HepG2 (cell line): ENCODE measurements around the gene ST14. TPM values are rescaled to one million over a fixed set of nuclear protein-coding genes. Genes with fewer than 3 reads are reported as not detected.

ENCODE experiments used
- ATAC-seq: fragments of 200-7000 bp; cut with Tn5 transposase; 3 replicates; pipeline ENCODE4 v1.9.1; 2020; ENCODE audit warnings: mild to moderate bottlenecking, moderate library complexity
- BruUV-seq: library from RNA; stranded (reverse); fragments of 400-500 nt; replicated peaks from 2 replicates; lab custom pipeline; 2021; lab: Mats Ljungman, UMichigan
- CTCF ChIA-PET: fragments of 300-600 bp; formaldehyde crosslinking; extraction: SDS; loops from one replicate; lab custom pipeline; 2021; ENCODE audit warnings: low total read pairs, inconsistent platforms, low intra/inter-chr PET ratio; lab: Yijun Ruan, JAX
- POLR2A ChIA-PET: fragments of 350-600 bp; sonication (Branson Sonifier 250); formaldehyde crosslinking; loops from one replicate; lab custom pipeline; 2020; ENCODE audit warnings: antibody characterized with exemption, inconsistent platforms; lab: Yijun Ruan, JAX
- DNase-seq: peaks from one replicate; pipeline ENCODE4 v3.0.0-alpha.2; 2015; ENCODE audit warnings: low spot score
- FAIRE-seq: peaks from 3 replicates; lab custom pipeline; 2011; peaks lifted over from hg19 to GRCh38; lab: Jason Lieb, UNC
- H2AFZ ChIP-seq: one replicate; pipeline ENCODE4 v1.6.1; 2011; ENCODE audit warnings: low read length, inconsistent platforms
- H3K27ac ChIP-seq: fragments of 300-600 bp; 3 replicates; pipeline ENCODE4 v1.8.0; 2011; ENCODE audit warnings: mixed run types, mild to moderate bottlenecking, mixed read lengths, low read length, inconsistent platforms; ENCODE audit not compliant: insufficient read depth; ENCODE audit errors: extremely low read length
- H3K27me3 ChIP-seq, 2 experiments: fragments of 200-600 bp in 1 of 2; 2 replicates in 1 of 2; 3 replicates in 1 of 2; pipeline versions ENCODE4 v1.6.0 to v1.8.0; 2011; ENCODE audit warnings: low read length in 2 of 2, mild to moderate bottlenecking in 2 of 2, moderate library complexity in 2 of 2, inconsistent platforms in 1 of 2; ENCODE audit not compliant: insufficient read depth in 2 of 2, control insufficient read depth in 1 of 2
- H3K36me3 ChIP-seq, 2 experiments: fragments of 200-600 bp in 1 of 2; replicated peaks in 1 of 2; 2 replicates in 1 of 2; 3 replicates in 1 of 2; pipeline versions ENCODE4 v1.5.1 to v1.8.0; 2011; ENCODE audit warnings: low read length in 2 of 2, inconsistent platforms in 1 of 2; ENCODE audit not compliant: insufficient read depth in 2 of 2, control insufficient read depth in 1 of 2
- H3K4me1 ChIP-seq: 2 replicates; pipeline ENCODE4 v1.5.1; 2012; ENCODE audit warnings: low read length, inconsistent platforms; ENCODE audit not compliant: insufficient read depth
- H3K4me2 ChIP-seq: 2 replicates; pipeline ENCODE4 v1.6.0; 2011; ENCODE audit warnings: low read depth, low read length, inconsistent platforms
- H3K4me3 ChIP-seq, 3 experiments: fragments of 200-600 bp in 1 of 3; sonication (generic), shearing (Covaris generic) in 1 of 3; replicated peaks in 1 of 3; 2 replicates each; pipeline ENCODE4 v1.5.1; 2011 to 2016; ENCODE audit warnings: low read length in 3 of 3, inconsistent platforms in 2 of 3, low read depth in 2 of 3, mild to moderate bottlenecking in 2 of 3, control low read depth in 1 of 3, mixed read lengths in 1 of 3; ENCODE audit not compliant: insufficient read depth in 1 of 3
- H3K79me2 ChIP-seq: one replicate; pipeline ENCODE4 v1.6.1; 2011; ENCODE audit warnings: low read length, inconsistent platforms; ENCODE audit not compliant: insufficient read depth
- H3K9ac ChIP-seq: 2 replicates; pipeline ENCODE4 v1.6.0; 2011; ENCODE audit warnings: mild to moderate bottlenecking, low read depth, low read length, inconsistent platforms; ENCODE audit not compliant: insufficient read depth
- H3K9me3 ChIP-seq: 2 replicates; pipeline ENCODE4 v1.5.1; 2012; ENCODE audit warnings: mild to moderate bottlenecking, low read length
- H4K20me1 ChIP-seq: 2 replicates; pipeline ENCODE4 v1.6.0; 2011; ENCODE audit warnings: inconsistent platforms, mild to moderate bottlenecking, low read length, moderate library complexity; ENCODE audit not compliant: insufficient read depth
- AKNA ChIP-seq: sonication (generic); formaldehyde crosslinking; IDR thresholded peaks from 2 replicates; pipeline ENCODE4 v1.4.0; 2020; ENCODE audit warnings: missing genetic modification reagents, borderline replicate concordance
- FOXA3 ChIP-seq: IDR thresholded peaks from 2 replicates; pipeline ENCODE4 v1.6.1; 2016; ENCODE audit warnings: missing genetic modification reagents, missing compliant biosample characterization
- MAFK ChIP-seq, 2 experiments: IDR thresholded peaks in 1 of 2; conservative IDR thresholded peaks in 1 of 2; 2 replicates each; pipeline ENCODE4 v1.6.1; 2011; ENCODE audit warnings: improper control_type of control experiment in 2 of 2, low read length in 2 of 2
- MTA3 ChIP-seq: sonication (generic); formaldehyde crosslinking; IDR thresholded peaks from 2 replicates; pipeline ENCODE4 v1.4.0; 2020; ENCODE audit warnings: missing genetic modification reagents
- RNF2 ChIP-seq: fragments of 450-650 bp; conservative IDR thresholded peaks from 2 replicates; pipeline ENCODE4 v1.6.1; 2016; ENCODE audit warnings: low read depth
- SP1 ChIP-seq, 2 experiments: fragments of 450-650 bp in 1 of 2; sonication (generic) in 1 of 2; formaldehyde crosslinking in 1 of 2; IDR thresholded peaks; 2 replicates each; pipeline versions ENCODE4 v1.4.0 to v1.6.1; 2016 to 2020; ENCODE audit warnings: missing genetic modification reagents in 1 of 2
- STAG1 ChIP-seq: sonication (generic); formaldehyde crosslinking; IDR thresholded peaks from 2 replicates; pipeline ENCODE4 v1.4.0; 2020; ENCODE audit warnings: missing genetic modification reagents
- ZNF496 ChIP-seq: sonication (generic); formaldehyde crosslinking; IDR thresholded peaks from 2 replicates; pipeline ENCODE4 v1.8.1; 2023; ENCODE audit warnings: mild to moderate bottlenecking, moderate library complexity, missing genetic modification reagents; ENCODE audit not compliant: insufficient replicate concordance
- ZNF564 ChIP-seq: sonication (generic); formaldehyde crosslinking; IDR thresholded peaks from 2 replicates; pipeline ENCODE4 v1.8.1; 2023; ENCODE audit warnings: mild to moderate bottlenecking, missing genetic modification reagents
- ZNF619 ChIP-seq: sonication (generic); formaldehyde crosslinking; IDR thresholded peaks from 2 replicates; pipeline ENCODE4 v1.4.0; 2020; ENCODE audit warnings: mild to moderate bottlenecking, missing genetic modification reagents
- WGBS: methylation state at CpG from one replicate; pipeline ENCODE4 v1.1.6; 2017; ENCODE audit warnings: low lambda C conversion rate; 5-methylcytosine and 5-hydroxymethylcytosine counted together
- in situ Hi-C: cut with HindIII; loops from 2 replicates; pipeline ENCODE4 v1.10.0; 2017; ENCODE audit warnings: low pct_unique_long_range_greater_than_20kb; ENCODE audit not compliant: extremely low pct_ligation_motif_present
- intact Hi-C: fragments of 100-400 bp; cut with micrococcal nuclease; formaldehyde crosslinking; loops from one replicate; pipeline ENCODE4 v1.10.0; 2022; ENCODE audit not compliant: unreplicated experiment
- polyA plus RNA-seq, 8 experiments: library from polyadenylated mRNA; depleted of rRNA in 3 of 8; stranded (reverse) in 7 of 8; unstranded in 1 of 8; fragments of >200 nt; fragmentation: Illumina TruSeq in 4 of 8; extraction: Trizol in 4 of 8; gene quantifications; 2 replicates each; pipeline versions ENCODE4 v1.2.1 to v1.2.3, GENCODE V29; 2011 to 2016; ENCODE audit warnings: low read depth in 4 of 8, missing spikeins in 1 of 8, mixed read lengths in 1 of 8; ENCODE audit not compliant: insufficient read depth in 1 of 8
- total RNA-seq, 5 experiments: library from RNA; depleted of rRNA; stranded (reverse); fragments of >200 nt; fragmentation: Illumina TruSeq; extraction: Trizol; gene quantifications; 2 replicates each; pipeline ENCODE4 v1.2.3, GENCODE V29; 2016; ENCODE audit warnings: low read depth in 1 of 5
- TF ChIP-seq, protein P1 (sequence below): IDR thresholded peaks from 2 replicates; pipeline ENCODE4 v1.6.1; 2012; ENCODE audit warnings: inconsistent platforms
- TF ChIP-seq, protein P2 (sequence below): IDR thresholded peaks from 2 replicates; pipeline ENCODE4 v1.6.1; 2016
- TF ChIP-seq, protein P3 (sequence below): sonication (generic); formaldehyde crosslinking; IDR thresholded peaks from 2 replicates; pipeline ENCODE4 v1.4.0; 2020; ENCODE audit warnings: low read depth, mild to moderate bottlenecking, missing genetic modification reagents

Gene ST14
- total and polyA plus RNA-seq, 2 of the 13 experiments (the other 11 are each of a cell fraction or from before 2014, with no cell fraction given), result 0.88 to 1.4 TPM

GRCh38 chr11:130170345-130170744 lies 10.8 kb downstream of the ST14 start:
- no peak for FAIRE-seq
- POLR2A ChIA-PET, result interaction anchor here (1.2 kb wide), 1 partner anchor 11 kb away, joined by 3 read pairs; no protein-coding TSS in a partner anchor

More at GRCh38 chr11:130170345-130170744, 10.8 kb downstream of the ST14 start:
- DNase-seq (no peak), ATAC-seq (no peak; the same call in 2 of the 3 replicates)
- no peak overlapping the region for H2AFZ ChIP-seq
- no peaks in the 10 kb centered on the region for H3K79me2 ChIP-seq
- CTCF ChIA-PET, result interaction anchor here (1.0 kb wide), 1 partner anchor 43 kb away, joined by 3 read pairs; no protein-coding TSS in a partner anchor
- no peak overlapping the region for H3K4me3 ChIP-seq
- H3K4me2 ChIP-seq, result no peak overlapping the region
- no peaks in the 10 kb centered on the region for H3K36me3 ChIP-seq
- H3K27me3 ChIP-seq, result no peaks in the 10 kb centered on the region
- intact Hi-C loops, result no loop called here
- H3K9me3 ChIP-seq, result no peaks in the 10 kb centered on the region; the same call in 1 of the 2 replicates
- peaks cover 18% of the 10 kb centered on the region for H3K4me1 ChIP-seq
- no peak overlapping the region for H3K9ac ChIP-seq
- no peak overlapping the region for H3K27ac ChIP-seq
- in situ Hi-C loops, result no loop called here
- no peaks in the 10 kb centered on the region for H4K20me1 ChIP-seq
- 56% methylated on average over 3 of the region's 8 CpGs for whole genome bisulfite sequencing
- BruUV-seq, result no TSS peak
- TF ChIP-seq, protein P1, sequence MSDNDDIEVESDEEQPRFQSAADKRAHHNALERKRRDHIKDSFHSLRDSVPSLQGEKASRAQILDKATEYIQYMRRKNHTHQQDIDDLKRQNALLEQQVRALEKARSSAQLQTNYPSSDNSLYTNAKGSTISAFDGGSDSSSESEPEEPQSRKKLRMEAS, result no peak
- TF ChIP-seq STAG1 (no peak), FOXA3 (CRISPR knock-in tag) (no peak), MTA3 (CRISPR knock-in tag) (no peak), ZNF619 (CRISPR knock-in tag) (no peak), ZNF564 (no peak), ZNF496 (CRISPR knock-in tag) (no peak), AKNA (CRISPR knock-in tag) (no peak), MAFK (conservative IDR thresholded peaks at IDR 0.05 in 1 of 2, IDR thresholded peaks at IDR 0.05 in 1 of 2; ENCODE audit: low read length in 2 of 2) (no peak), RNF2 (no peak), SP1 (IDR thresholded peaks at IDR 0.05) (no peak), SP1 (CRISPR knock-in tag; IDR thresholded peaks at IDR 0.05) (no peak)
- TF ChIP-seq, protein P2, sequence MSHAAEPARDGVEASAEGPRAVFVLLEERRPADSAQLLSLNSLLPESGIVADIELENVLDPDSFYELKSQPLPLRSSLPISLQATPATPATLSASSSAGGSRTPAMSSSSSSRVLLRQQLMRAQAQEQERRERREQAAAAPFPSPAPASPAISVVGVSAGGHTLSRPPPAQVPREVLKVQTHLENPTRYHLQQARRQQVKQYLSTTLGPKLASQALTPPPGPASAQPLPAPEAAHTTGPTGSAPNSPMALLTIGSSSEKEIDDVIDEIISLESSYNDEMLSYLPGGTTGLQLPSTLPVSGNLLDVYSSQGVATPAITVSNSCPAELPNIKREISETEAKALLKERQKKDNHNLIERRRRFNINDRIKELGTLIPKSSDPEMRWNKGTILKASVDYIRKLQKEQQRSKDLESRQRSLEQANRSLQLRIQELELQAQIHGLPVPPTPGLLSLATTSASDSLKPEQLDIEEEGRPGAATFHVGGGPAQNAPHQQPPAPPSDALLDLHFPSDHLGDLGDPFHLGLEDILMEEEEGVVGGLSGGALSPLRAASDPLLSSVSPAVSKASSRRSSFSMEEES (CRISPR knock-in tag), result no peak
- TF ChIP-seq, protein P3, sequence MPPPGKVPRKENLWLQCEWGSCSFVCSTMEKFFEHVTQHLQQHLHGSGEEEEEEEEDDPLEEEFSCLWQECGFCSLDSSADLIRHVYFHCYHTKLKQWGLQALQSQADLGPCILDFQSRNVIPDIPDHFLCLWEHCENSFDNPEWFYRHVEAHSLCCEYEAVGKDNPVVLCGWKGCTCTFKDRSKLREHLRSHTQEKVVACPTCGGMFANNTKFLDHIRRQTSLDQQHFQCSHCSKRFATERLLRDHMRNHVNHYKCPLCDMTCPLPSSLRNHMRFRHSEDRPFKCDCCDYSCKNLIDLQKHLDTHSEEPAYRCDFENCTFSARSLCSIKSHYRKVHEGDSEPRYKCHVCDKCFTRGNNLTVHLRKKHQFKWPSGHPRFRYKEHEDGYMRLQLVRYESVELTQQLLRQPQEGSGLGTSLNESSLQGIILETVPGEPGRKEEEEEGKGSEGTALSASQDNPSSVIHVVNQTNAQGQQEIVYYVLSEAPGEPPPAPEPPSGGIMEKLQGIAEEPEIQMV (CRISPR knock-in tag), result no peak
